ENCODE data around the gene LDLRAD4. TPM values are rescaled to one million over a fixed set of nuclear protein-coding genes. Genes with fewer than 3 reads are reported as not detected.
A peak's percentile ranks its signal among the peaks of the same experiment; 100 is the strongest.

The LDLRAD4 gene
- total RNA-seq, 4 donors from 2014 or later: 2.7 to 22.5 (median 10.8) TPM

DNA sequence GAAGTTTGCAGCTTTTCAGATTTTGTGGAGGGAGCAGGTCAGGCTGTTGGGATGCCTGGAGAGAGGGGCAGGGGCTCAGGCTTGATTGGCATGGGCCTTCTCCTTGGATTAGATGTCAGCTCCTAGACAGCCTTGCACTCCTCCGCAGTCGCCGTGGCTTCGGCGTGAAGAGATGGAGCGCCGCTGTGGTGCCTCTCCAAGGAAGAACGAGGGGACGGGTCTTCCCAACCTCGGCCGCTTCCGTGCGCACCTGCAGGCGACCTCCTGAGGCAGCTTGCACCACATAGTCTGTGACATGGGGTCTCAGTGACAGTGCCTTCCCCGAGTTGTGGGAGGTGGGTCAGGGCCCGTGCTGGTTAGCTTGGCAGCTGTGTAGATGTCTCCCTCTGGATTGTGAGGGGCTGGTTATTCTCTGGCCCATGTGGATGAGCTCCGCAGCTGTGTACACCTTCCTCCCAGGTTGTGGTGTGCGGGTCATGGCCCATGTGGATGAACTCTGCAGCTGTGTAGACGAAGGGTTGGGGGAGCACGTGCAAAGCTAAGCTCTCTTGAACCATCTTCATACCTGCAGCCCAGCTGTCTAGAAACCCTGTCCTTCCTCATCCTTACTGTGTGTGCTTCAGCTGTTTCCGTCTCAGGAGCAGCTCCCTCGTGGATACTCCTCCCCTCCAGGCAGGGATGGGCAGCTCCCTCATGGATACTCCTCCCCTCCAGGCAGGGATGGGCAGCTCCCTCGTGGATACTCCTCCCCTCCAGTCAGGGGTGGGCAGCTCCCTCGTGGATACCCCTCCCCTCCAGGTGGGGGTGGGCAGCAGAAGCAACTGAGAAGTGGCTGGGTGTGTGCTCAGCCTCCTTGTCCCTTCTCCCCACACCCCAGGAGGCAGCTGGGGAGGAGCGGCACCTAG lies 170.3 kb downstream of the LDLRAD4 start:
- intact Hi-C loops (cut with DNase I; ENCODE audit: low total_unique reads): no loop called here
- DNase-seq (ENCODE audit: low spot score in 2 of 2): peak in 1 of 2 donors; percentile 83
- no peak for TF ChIP-seq POLR2A (IDR thresholded peaks at IDR 0.05)
- TF ChIP-seq, protein P1, sequence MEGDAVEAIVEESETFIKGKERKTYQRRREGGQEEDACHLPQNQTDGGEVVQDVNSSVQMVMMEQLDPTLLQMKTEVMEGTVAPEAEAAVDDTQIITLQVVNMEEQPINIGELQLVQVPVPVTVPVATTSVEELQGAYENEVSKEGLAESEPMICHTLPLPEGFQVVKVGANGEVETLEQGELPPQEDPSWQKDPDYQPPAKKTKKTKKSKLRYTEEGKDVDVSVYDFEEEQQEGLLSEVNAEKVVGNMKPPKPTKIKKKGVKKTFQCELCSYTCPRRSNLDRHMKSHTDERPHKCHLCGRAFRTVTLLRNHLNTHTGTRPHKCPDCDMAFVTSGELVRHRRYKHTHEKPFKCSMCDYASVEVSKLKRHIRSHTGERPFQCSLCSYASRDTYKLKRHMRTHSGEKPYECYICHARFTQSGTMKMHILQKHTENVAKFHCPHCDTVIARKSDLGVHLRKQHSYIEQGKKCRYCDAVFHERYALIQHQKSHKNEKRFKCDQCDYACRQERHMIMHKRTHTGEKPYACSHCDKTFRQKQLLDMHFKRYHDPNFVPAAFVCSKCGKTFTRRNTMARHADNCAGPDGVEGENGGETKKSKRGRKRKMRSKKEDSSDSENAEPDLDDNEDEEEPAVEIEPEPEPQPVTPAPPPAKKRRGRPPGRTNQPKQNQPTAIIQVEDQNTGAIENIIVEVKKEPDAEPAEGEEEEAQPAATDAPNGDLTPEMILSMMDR (IDR thresholded peaks at IDR 0.05): no peak
- 84 to 85% methylated on average over 25 of the region's 25 CpGs for WGBS, 2 donors
- H3K4me3 ChIP-seq (ENCODE audit: low read depth, poor library complexity, severe bottlenecking): no peak overlapping the region

DNA sequence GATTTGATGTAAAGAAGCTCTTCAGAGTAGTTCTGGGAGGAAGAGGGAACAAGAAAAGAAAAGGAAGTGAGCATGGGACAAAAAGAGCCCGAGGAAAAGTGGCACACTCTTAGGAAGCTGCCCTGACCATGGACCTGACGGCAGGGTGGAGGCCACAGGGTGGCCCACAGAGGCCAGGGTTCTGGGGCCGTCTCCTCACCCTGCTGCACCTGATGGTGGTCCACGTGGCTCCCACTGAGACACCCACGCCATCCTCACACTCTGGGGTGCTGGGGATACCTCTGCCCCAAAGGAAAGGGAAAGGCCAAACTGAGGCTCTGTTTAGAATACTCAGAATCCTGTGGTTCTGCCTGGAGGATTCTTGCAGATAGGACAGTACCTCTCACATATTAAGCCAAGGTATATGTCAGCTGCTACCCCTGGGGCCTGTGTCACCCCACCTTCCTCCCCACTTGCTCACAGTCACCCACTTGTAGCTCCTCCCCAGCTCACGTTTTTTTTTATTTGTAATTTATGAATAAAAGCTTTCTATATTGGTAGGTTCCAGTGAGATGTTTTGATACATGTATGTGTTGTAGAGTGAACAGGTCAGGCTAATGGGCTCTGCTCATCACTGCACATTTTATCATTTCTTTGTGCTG lies 171.1 kb downstream of the LDLRAD4 start:
- intact Hi-C loops (cut with DNase I; ENCODE audit: low total_unique reads): no loop called here
- WGBS, 2 donors: 79 to 88% methylated on average over 6 of the region's 6 CpGs
- DNase-seq (ENCODE audit: low spot score in 2 of 2): peak in 1 of 2 donors; percentile 76
- no peak overlapping the region for H3K4me3 ChIP-seq (ENCODE audit: low read depth, poor library complexity, severe bottlenecking)
- TF ChIP-seq, protein P1 (IDR thresholded peaks at IDR 0.05): no peak
- TF ChIP-seq POLR2A (IDR thresholded peaks at IDR 0.05): no peak

DNA sequence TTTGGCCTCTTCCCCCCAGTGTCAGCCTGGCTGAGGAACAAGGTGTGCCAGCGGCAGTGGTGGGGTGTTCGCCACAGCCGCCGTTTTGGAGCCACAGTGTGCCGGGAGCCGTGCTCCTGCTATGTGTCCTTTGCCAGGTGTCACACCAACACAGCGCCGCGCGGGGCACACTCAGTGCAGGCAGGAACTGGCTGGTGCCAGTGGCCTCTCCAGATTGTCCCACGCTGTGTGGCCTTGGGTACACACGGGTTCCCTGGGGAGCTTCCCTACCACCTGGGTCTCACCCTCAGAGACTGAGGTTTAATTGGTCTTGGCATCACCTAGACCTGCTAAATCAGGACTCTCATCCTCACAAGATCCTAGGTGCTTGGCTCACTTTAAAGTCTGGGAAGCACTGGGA lies 171.6 kb downstream of the LDLRAD4 start:
- H3K4me3 ChIP-seq (ENCODE audit: low read depth, poor library complexity, severe bottlenecking): no peak overlapping the region
- peak in 1 of 2 donors; percentile 75 for DNase-seq (ENCODE audit: low spot score in 2 of 2)
- TF ChIP-seq, protein P1 (IDR thresholded peaks at IDR 0.05): no peak
- TF ChIP-seq POLR2A (IDR thresholded peaks at IDR 0.05): no peak
- intact Hi-C loops (cut with DNase I; ENCODE audit: low total_unique reads): no loop called here
- 91 to 94% methylated on average over 12 of the region's 12 CpGs for WGBS, 2 donors

DNA sequence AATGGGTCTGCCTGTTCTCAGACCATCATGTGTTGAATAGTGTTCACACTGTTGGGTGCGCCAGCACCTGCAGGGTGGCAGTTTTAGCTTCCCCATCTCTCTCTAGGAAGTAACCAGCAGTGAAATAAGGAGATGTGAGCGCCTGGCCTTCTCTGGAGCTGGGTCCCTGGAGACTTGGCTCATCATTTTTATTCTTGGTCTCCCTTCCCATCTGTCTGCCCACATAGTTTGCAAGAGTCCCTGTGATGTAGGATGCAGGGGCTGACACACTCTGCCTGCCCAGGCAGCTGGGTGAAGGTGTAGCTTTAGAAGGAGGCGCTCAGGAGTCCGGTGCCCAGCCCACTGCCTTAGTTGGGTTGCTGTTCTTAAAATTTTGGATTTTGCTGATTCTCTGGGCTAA lies 172.2 kb downstream of the LDLRAD4 start:
- WGBS, 2 donors: 90 to 91% methylated on average over 4 of the region's 4 CpGs
- intact Hi-C loops (cut with DNase I; ENCODE audit: low total_unique reads): no loop called here
- no peak for TF ChIP-seq POLR2A (IDR thresholded peaks at IDR 0.05)
- TF ChIP-seq, protein P1 (IDR thresholded peaks at IDR 0.05): no peak
- H3K4me3 ChIP-seq (ENCODE audit: low read depth, poor library complexity, severe bottlenecking): no peak overlapping the region
- peak in 1 of 2 donors; percentile 74 for DNase-seq (ENCODE audit: low spot score in 2 of 2)

DNA sequence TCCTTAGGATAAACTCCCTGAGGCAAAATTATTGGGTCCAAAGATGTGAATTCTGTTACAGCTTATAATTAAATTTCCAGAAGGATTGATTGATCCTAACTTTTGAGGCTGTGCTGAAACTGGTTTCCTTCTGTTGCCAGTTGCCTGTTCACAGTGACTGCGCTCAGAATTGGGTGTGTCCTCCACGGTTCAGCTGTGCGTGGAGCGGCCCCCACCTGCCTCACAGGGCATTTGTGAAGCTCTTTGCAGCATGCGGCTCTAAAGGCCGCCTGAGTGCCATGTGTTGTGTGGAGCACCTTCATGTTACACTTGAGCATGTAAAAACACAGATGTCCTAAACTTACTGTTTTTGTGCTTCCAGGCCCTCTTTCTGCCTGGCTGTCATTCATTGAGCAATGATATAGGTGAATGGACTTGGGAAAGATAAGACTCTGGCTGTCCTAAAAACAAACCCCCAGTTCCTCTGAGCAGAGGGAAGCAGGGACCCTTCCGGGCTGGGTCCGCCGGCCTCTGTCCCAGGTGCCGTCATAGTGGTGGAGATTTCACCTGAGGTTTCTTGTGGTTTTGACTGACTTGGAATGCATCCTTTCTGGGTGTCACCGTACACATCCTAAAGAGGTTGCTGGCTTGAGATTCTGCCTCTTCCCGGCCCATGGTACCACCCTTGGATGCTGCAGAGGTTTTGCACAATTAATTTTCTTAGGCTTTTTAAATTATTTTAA lies 173.6 kb downstream of the LDLRAD4 start:
- H3K4me3 ChIP-seq (ENCODE audit: low read depth, poor library complexity, severe bottlenecking): no peak overlapping the region
- 84 to 86% methylated on average over 12 of the region's 12 CpGs for WGBS, 2 donors
- intact Hi-C loops (cut with DNase I; ENCODE audit: low total_unique reads): no loop called here
- DNase-seq (ENCODE audit: low spot score in 2 of 2): peak in 1 of 2 donors; percentile 64
- no peak for TF ChIP-seq POLR2A (IDR thresholded peaks at IDR 0.05)
- TF ChIP-seq, protein P1 (IDR thresholded peaks at IDR 0.05): no peak

All from lower leg skin (tissue), 4 donors.